Fibroblast of skin of left biceps (primary cell): ENCODE data around the gene PRKCE.

Experiments
- DNase-seq, 2 experiments: peaks; one replicate each; pipeline ENCODE4 v3.0.0-alpha.2; 2013; ENCODE audit warnings: low read depth in 2 of 2

The PRKCE gene

GRCh38 chr2:45725731-45726130 lies 74.3 kb downstream of the PRKCE start:
- DNase-seq, result no peak

- no peak for DNase-seq
Observed at GRCh38 chr2:45726188-45726587, 74.7 kb downstream of the PRKCE start.

GRCh38 chr2:45728458-45728942 lies 77.0 kb downstream of the PRKCE start:
- no peak for DNase-seq

- no peak for DNase-seq
Observed at GRCh38 chr2:45729753-45730512, 78.5 kb downstream of the PRKCE start.

GRCh38 chr2:45731141-45731540 lies 79.7 kb downstream of the PRKCE start:
- no peak for DNase-seq

- no peak for DNase-seq
Observed at GRCh38 chr2:45732436-45732835, 81.0 kb downstream of the PRKCE start.

GRCh38 chr2:45732946-45733345 lies 81.5 kb downstream of the PRKCE start:
- DNase-seq, result no peak

GRCh38 chr2:45734336-45734735 lies 82.9 kb downstream of the PRKCE start:
- DNase-seq, result no peak

GRCh38 chr2:45734952-45735351 lies 83.5 kb downstream of the PRKCE start:
- no peak for DNase-seq

- DNase-seq, result no peak
Observed at GRCh38 chr2:45736757-45737704, 85.6 kb downstream of the PRKCE start.

- no peak for DNase-seq
Observed at GRCh38 chr2:45739796-45740485, 88.5 kb downstream of the PRKCE start.

- DNase-seq, result no peak
Observed at GRCh38 chr2:45741161-45741850, 89.8 kb downstream of the PRKCE start.

- DNase-seq, result peak in 1 of 2 experiments; percentile 56
Observed at GRCh38 chr2:45743531-45744396, 92.3 kb downstream of the PRKCE start.

GRCh38 chr2:45745231-45745630 lies 93.8 kb downstream of the PRKCE start:
- DNase-seq, result no peak

GRCh38 chr2:45746888-45747287 lies 95.4 kb downstream of the PRKCE start:
- DNase-seq, result no peak

GRCh38 chr2:45747363-45747762 lies 95.9 kb downstream of the PRKCE start:
- no peak for DNase-seq

GRCh38 chr2:45748239-45748638 lies 96.8 kb downstream of the PRKCE start:
- DNase-seq, result peak; percentile 94 to 95

- DNase-seq, result no peak
Observed at GRCh38 chr2:45750001-45750400, 98.5 kb downstream of the PRKCE start.

- no peak for DNase-seq
Observed at GRCh38 chr2:45750484-45750883, 99.0 kb downstream of the PRKCE start.

GRCh38 chr2:45753381-45753780 lies 101.9 kb downstream of the PRKCE start:
- no peak for DNase-seq
